Activated CD4-positive, CD25-positive, alpha-beta regulatory T cell treated with anti-CD3 and anti-CD28 coated beads, Interleukin-2, amount 50 U/mL, for 72 hours (primary cell): Measurements from ENCODE around the gene RAPGEF6.
A peak's percentile ranks its signal among the peaks of the same experiment; 100 is the strongest.
"Not testable (repeated sequence)": the region's sequence is repeated elsewhere in the genome, so short reads cannot be mapped to it uniquely, and the experiment has no call there.

Source experiments
- DNase-seq: peaks from one replicate; pipeline ENCODE4 v3.0.0; 2021

RAPGEF6 gene, protein sequence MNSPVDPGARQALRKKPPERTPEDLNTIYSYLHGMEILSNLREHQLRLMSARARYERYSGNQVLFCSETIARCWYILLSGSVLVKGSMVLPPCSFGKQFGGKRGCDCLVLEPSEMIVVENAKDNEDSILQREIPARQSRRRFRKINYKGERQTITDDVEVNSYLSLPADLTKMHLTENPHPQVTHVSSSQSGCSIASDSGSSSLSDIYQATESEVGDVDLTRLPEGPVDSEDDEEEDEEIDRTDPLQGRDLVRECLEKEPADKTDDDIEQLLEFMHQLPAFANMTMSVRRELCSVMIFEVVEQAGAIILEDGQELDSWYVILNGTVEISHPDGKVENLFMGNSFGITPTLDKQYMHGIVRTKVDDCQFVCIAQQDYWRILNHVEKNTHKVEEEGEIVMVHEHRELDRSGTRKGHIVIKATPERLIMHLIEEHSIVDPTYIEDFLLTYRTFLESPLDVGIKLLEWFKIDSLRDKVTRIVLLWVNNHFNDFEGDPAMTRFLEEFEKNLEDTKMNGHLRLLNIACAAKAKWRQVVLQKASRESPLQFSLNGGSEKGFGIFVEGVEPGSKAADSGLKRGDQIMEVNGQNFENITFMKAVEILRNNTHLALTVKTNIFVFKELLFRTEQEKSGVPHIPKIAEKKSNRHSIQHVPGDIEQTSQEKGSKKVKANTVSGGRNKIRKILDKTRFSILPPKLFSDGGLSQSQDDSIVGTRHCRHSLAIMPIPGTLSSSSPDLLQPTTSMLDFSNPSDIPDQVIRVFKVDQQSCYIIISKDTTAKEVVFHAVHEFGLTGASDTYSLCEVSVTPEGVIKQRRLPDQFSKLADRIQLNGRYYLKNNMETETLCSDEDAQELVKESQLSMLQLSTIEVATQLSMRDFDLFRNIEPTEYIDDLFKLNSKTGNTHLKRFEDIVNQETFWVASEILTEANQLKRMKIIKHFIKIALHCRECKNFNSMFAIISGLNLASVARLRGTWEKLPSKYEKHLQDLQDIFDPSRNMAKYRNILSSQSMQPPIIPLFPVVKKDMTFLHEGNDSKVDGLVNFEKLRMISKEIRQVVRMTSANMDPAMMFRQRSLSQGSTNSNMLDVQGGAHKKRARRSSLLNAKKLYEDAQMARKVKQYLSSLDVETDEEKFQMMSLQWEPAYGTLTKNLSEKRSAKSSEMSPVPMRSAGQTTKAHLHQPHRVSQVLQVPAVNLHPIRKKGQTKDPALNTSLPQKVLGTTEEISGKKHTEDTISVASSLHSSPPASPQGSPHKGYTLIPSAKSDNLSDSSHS (N-terminal part only)

DNA sequence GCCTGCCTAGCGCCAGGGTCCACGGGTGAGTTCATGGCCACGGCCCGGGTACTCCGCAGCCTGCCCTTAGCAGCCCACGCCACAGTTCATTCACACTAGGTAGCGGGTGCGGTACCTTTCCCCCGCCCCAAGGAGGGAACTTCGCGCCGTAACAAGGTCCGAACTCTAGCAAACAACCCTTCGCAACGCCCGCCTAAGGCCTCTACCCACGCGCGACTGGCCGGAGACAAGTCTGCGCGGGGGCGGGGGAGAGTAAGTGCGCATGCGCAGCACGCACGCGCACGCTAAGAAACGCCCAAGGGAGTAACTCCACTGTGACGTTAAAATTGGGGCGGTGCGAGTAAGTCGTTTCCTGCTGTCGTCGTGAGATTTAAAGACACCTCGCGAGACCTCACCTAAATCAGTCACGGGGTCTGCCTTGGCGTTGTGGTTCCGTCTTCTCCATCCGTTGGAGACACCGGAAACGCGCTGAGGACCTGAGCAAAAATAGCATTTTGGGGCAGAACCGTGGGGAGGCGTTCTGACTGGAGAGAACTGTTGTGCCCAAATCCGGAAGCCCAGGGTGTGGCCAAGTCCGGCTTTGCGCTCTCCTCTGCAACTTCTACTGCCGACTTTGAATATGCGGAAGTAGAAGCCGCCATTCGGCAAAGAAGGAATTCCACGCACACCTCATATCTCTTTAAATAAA lies at the start of gene RAPGEF6:
RAPGEF6 (minus strand) TSS at position 234 of the 688 bp plus-strand sequence; CDS start at position 35, 199 bp downstream.
- peak; percentile 94 for DNase-seq

DNA sequence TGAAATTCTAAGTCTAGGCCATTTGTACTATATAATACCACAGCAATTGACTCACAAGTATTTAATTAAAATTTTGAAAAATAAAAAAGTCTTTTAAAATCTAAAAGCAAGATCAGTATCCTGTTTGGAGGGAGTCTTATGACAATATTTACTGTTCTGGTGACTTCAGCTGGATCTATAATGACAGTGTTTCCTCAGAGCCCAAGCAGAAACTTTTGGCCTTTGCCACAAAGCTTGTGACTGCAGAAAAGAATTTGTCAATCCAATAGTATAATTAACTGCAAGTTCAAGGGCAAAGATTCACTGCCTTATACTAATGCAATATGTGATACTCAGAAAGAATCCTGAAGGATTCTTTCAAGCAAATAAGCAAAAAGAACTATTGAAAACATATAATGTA lies 49.6 kb upstream of the RAPGEF6 start:
- DNase-seq = no peak

DNA sequence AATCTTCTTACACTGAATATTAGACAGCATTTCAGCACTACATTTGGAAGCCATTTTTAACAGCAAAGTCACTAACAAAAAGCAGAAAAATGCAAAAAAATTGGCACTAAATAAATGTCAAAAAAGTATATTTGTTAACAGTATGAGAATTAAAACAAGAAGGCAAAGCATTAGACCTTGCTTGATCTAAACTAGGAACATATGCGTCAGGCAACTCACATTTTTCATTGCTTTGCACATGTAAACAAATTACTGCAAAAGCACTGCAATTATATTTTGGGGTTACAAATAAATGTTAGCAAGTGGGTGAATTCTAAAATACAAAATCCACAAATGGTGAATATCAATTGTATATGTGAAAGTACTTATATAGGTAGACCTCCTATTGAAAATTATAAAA lies 49.0 kb upstream of the RAPGEF6 start:
- no peak for DNase-seq

DNA sequence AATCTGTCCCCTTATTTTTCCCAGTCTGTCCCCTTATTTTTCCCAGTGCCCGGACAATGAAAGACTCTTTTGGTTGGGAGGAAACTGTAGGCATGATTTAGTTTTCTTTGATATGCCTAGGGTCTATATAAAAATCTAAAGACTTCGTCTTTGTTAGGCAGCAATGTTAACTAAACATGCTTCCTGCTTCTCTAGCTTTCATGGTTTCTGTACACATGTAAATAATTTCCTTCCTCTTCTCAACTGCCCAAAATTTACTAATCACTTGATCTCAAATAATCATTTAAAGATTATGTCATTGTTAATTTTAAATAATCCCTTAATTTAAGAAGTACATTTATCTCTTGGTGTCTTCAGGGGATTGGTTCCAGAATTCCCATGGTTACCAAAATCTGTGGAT lies 47.8 kb upstream of the RAPGEF6 start:
- no peak for DNase-seq

DNA sequence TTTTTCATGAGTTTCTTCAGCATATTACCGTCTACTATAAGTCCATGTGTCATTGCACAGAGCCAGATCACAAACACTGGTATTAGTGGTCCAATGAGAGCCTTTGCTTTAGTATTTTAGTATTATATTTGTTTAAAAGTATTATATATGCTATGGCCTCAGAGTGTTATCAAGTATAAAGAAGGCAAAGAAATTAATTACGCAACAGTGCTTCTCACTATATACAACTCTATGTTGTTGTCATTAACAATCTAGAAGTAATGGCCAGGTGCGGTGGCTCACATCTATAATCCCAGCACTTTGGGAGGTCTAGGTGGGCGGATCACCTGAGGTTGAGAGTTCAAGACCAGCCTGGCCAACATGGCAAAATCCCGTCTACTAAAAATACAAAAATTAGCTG lies 47.1 kb upstream of the RAPGEF6 start:
- DNase-seq = no peak

DNA sequence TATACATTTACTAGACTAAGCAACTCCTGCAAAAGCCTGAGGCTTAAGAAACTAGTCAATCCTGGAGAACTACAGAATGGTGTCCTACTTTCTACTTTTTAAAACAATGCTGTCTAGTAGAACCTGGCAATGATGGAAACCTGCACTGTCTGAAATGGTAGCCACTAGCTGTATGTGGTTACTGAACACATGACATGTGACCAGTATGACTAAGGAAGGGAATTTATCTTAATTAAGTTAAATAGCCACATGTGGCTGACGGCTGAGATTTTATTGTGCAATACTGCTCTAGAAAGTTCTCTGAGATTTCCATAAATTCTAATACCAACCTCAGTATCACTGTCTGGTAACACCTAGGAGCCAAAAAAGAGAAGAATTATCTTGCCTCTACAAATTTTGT lies 44.9 kb upstream of the RAPGEF6 start:
- DNase-seq = no peak

DNA sequence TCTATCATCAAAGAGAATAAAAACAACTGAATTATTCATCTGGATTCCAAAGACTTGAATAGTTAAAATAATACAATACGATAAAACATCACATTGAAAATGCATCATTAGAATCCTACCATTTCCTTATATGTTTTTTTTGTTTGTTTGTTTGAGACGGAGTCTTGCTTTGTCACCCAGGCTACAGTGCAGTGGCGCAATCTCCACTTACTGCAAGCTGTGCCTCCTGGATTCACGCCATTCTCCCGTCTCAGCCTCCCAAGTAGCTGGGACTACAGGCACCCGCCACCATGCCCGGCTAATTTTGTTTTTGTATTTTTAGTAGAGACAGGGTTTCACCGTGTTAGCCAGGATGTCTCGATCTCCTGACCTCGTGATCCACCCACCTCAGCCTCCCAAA lies 43.2 kb upstream of the RAPGEF6 start:
- DNase-seq = not testable (repeated sequence)

DNA sequence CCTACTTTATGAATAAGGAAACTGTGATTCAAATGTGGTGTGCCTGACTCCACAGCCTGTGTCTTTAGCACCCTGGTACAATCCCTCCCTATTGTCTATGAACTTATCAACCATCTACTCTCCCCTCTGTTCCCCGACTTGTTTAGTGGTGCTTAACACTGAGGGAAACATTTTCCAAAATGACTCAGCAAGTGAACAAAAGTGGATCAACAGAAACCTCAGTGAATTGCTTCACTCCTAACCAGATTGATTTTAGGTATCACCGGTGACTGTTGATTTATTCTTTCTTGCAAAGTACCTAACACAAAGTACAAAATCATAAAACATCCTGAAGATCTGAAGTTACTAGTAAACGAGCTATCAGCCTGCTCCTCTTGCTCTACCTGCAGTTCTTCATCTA lies 42.1 kb upstream of the RAPGEF6 start:
- DNase-seq = no peak

DNA sequence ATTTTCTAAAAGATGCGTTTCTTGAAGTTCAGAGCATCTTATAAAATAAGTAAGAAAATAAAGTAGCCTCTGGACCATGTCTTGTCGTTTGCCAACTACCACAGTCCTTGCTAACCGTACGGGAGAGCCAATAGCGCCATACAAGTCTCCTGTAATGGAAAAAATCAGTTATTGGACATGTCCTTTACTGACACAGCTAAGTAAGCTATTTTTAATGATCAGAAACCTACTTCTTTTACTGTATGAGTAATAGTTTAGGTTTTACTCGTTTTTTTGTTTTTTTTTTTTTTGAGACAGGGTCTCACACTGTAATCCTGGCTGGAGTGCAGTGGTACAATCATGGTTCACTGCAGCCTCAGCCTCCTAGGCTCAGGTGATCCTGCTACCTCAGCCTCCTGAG lies 37.7 kb upstream of the RAPGEF6 start:
- DNase-seq = no peak

DNA sequence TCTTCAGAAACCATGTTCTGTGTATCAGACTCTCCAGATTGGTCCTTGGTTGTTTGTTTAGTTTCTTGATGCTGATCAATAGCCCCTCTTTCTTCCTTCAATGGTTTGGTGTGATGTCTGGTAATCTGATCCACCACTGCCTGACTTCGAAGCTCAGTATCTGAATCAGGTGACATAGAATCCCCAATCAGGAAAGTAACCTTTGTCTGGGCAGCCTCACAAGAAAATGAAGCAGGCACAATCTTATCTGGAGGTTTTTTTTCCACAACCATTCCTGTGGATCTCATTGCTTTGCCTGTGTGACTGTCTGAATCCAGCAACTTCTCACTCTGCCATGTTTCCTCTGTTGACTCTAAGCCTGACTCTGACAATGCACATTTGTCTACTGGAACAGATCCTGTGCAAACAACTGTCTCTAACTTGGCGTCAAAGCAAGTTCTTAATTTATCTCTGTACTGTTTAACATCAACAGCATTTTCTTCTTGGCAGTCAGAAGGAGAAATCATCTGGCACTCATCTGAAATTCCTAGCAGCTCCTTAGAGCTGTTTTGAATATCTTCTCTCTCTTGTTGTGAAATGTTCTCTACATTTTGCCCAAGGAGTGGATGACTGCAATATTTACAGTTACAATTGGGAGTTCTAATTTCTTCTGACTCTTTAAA lies 37.1 kb upstream of the RAPGEF6 start:
- no peak for DNase-seq

DNA sequence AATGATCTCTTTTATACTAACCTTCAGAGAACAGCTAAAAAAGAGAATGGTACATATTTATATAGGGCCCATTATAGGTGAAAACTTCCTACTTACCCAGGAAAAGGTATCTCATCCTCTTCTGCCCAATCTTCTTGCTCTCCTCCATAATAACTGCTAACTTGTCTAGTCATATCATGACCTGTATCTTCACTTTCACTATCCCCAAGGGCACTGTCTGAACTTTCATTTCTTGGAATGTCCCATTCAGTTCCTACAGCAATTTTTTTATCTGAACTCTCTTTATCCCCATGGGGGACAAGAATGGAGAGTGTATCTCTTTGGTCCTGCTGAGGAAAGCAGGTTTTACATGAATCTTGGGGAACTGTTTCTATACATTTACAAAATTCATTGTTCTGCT lies 36.4 kb upstream of the RAPGEF6 start:
- DNase-seq = no peak

DNA sequence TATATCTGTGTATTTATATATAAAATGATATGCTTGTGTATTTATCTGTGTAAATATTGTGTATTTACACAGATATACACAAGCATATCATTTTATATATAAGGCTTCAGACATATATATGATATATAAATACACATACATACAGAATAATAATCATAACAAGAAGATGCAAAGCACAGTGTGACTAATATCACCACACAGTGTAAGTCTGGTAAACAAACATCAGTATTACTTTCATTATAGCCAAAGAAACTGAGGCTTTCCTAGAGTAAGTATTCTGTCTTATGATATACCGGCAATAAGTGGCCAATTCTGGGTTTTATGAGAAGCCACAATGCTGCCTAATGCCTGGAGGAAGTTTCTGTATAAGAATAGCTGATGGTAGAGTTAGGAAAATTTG lies 29.9 kb upstream of the RAPGEF6 start:
- DNase-seq = no peak

DNA sequence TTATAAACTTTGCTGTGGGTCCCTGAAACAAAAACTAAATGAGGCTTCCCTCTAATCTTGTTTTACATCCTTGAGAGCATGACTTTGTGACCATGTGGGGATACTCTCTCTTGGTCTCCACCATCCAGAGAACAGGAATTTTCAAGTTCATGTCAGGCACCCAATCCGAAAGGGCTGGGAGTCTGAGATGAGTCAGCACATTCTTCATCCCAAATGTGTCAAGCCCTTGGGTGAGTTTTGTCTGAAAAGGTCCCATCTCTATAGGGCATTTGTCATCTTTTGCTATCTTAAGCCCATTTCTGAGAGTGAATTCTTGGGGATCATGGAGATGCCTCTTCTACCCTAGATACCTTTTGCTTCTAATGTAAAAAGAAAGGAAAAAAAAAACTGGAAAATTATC lies 26.9 kb upstream of the RAPGEF6 start:
- no peak for DNase-seq

DNA sequence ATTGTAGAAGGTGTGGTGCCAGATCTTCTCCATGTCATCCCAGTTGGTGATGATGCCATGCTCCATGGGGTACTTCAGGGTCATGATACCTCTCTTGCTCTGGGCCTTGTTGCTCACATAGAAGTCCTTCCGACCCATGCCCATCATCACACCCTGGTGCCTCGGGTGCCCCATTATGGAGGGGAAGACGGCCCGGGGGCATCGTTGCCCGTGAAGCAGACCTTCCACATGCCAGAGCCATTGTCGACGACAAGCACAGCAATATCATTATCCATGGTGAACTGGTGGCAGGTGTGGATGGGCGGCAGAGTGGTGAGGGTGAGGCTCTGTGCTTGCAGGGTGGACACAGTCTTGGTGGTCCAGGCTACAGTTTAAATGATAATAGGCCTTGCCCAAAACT lies 24.8 kb upstream of the RAPGEF6 start:
- DNase-seq = no peak

DNA sequence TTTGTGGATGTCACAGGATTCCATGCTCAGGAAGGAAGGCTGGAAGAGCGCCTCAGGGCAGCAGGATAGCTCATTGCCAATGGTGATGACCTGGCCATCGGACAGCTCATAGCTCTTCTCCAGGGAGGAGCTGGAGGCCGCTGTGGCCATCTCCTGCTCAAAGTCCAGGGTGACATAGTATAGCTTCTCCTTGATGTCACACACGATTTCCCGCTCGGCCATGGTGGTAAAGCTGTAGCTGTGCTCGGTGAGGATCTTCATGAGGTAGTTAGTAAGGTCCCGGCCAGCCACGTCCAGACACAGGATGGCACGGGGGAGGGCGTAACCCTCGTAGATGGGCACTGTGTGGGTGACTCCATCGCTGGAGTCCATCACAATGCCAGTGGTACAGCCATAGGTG lies 24.3 kb upstream of the RAPGEF6 start:
- DNase-seq = no peak

DNA sequence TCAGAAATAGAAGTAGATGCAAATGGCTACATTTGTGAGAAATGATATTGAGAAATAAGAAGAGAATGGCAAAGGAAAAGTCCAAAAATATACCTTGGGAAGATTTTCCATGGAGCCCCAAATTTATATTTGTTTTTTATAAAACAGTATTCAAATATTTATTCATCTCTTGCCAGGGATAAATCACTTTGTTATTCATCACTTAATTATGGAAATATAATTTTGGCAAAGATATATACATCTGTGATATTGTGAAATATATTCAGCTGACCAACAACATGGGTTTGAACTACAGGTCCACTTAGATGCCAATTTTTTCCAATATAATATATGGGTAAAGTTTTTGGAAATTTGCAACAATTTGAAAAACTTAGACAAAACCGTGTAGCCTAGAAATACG lies 19.7 kb upstream of the RAPGEF6 start:
- DNase-seq = no peak

DNA sequence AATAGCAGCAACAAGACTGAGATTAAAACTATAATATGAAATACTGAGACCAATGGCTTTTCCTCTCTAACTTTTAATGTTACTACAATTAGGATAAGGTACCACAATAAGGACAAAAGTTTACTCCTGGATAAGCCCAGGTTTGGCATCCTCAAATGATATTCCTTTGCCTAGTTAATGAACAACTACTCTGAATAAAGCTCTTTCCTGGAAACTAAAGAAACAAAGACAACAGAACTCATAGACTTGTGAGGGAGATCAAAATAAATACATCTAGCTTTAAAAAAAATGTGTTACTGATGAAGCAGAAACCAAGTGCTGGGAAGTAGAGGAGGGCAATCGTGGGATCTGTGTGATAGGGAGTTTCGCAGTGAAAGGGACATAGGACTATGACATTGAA lies 19.3 kb upstream of the RAPGEF6 start:
- no peak for DNase-seq

DNA sequence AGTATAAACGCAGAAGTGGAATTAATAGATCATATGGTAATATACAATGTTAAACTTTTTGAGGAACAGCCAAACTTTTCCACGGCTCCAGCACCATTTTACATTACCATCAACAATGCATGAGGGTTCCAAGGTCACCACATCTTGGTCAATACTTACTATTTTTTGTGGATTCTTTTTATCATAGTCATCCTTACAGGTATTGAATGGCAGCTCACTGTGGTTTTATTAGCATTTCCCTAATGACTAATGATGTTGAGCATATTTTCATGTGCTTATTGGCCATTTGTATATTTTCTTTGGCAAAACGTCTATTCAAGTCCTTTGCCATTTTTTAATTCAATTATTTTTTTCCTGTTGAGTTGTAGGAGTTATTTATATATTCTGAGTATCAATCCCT lies 14.1 kb upstream of the RAPGEF6 start:
- DNase-seq = no peak

DNA sequence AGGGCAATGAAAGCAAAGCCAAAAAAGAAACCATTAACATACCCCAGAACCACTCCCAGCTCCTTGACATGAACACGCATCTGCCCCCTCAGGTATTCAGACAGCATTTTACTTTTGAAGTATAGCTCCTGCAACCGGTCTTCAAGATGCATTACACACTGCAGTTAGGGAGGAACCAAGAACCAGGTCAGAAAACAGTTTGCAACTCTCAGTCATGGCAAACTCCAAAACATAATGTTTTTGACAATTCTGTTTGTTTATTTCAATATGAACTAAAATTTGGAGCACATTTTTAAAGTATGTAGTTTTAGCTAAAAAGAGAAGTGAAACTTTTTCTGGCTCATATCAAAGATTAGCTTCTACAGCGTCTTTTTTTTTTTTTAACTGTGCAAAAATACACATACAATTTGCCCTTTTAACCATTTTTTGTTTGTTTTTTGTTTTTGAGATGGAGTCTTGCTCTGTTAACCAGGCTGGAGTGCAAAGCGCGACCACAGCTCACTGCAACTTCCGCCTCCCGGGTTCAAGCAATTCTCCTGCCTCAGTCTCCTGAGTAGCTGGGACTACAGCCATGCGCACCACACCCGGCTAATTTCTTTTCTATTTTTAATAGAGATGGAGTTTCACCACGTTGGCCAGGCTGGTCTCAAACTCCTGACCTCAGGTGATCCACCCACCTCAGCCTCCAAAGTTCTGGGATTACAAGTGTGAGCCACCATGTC lies 12.2 kb upstream of the RAPGEF6 start:
- DNase-seq = no peak

DNA sequence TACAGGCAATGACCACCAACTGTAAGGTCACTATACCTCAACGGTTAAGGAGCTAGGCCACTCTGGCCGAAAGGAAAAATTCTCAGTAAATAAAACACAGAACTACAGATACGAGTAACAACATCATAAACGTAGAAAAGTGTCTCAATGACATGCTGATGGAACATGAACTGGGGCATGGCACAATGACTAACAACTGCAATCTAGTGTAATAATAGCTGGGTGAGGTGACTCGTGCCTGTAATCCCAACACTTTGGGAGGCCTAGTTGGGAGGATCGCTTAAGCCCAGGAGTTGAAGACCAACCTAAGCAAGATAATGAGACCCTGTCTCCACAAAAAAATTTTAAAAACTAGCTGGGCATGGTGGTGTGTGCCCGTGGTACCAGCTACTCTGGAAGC lies 9.8 kb upstream of the RAPGEF6 start:
- DNase-seq = no peak

DNA sequence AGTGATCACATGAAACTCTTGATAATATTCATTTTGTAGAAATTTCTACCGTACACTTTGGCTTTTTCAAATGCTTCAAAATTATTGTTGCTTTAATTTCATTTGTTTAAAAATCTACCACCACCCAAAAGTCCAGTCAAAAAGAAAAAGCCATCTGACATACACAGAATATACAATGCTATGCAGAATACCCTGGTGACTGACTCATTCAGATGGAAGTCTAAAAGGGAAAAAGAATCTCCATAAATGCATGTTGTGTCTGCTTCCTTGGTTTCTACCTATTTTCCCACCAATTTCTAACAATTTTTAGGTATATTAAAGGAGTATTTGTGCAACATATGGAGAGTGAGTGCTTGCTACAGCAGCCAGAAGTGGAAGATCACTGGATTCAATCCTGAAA lies 9.3 kb upstream of the RAPGEF6 start:
- no peak for DNase-seq

DNA sequence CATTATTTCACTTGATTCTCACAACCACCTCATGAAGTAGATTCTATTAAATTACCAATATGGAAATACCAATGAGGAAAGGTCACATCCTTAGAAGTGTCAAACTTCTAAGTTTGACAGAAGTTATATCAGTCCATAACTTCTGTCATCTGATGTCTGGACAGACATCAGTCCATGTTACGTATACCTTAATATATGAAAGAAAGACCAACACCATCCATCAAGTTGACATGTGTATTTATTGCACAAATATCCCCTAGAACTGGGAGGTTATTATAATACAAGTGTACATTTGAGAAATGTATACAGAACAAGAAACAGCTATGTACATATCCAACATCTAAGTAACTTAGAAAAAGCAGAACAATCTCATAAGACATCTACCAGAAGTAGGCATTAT lies 6.5 kb upstream of the RAPGEF6 start:
- DNase-seq = no peak
